A549 (cell line): ENCODE measurements around the gene TNPO3. TPM values are rescaled to one million over a fixed set of nuclear protein-coding genes. Genes with fewer than 3 reads are reported as not detected.

Experiments
- ATAC-seq, 2 experiments: fragments of 200-7000 bp in 1 of 2; fragments of >200 bp in 1 of 2; cut with Nextera tagmentation in 1 of 2; cut with Tn5 transposase in 1 of 2; 3 replicates each; pipeline versions ENCODE4 v1.8.0 to v1.9.1; 2018 to 2020; ENCODE audit warnings: mild to moderate bottlenecking in 1 of 2, moderate library complexity in 1 of 2
- CTCF ChIA-PET: fragments of 300-600 bp; sonication (Branson Sonifier 250); formaldehyde crosslinking; extraction: SDS; loops from one replicate; lab custom pipeline; 2021; ENCODE audit warnings: antibody characterized with exemption, inconsistent platforms; lab: Yijun Ruan, JAX
- POLR2A ChIA-PET: fragments of 350-600 bp; formaldehyde crosslinking; extraction: SDS; loops from one replicate; lab custom pipeline; 2021; ENCODE audit warnings: antibody characterized with exemption, inconsistent platforms; lab: Yijun Ruan, JAX
- DNase-seq, 2 experiments: peaks; one replicate each; pipeline versions ENCODE4 v3.0.0 to v3.0.0-alpha.2; 2011 to 2016; ENCODE audit warnings: low read depth in 1 of 2, low spot score in 1 of 2
- FAIRE-seq: peaks from 2 replicates; lab custom pipeline; 2011; peaks lifted over from hg19 to GRCh38; lab: Jason Lieb, UNC
- H3K27ac ChIP-seq, 2 experiments: fragments of >200 bp; sonication (Bioruptor Twin); formaldehyde crosslinking; 3 replicates each; pipeline ENCODE4 v1.5.1; 2016 to 2017
- H3K4me1 ChIP-seq: fragments of >200 bp; sonication (Bioruptor Twin); formaldehyde crosslinking; 3 replicates; pipeline ENCODE4 v1.6.1; 2016
- H3K4me2 ChIP-seq: fragments of >200 bp; sonication (Bioruptor Twin); formaldehyde crosslinking; 3 replicates; pipeline ENCODE4 v1.6.1; 2016
- H3K4me3 ChIP-seq: fragments of >200 bp; sonication (Bioruptor Twin); formaldehyde crosslinking; 3 replicates; pipeline ENCODE4 v1.5.1; 2016
- H3K9me3 ChIP-seq: fragments of >200 bp; sonication (Bioruptor Twin); formaldehyde crosslinking; 3 replicates; pipeline ENCODE4 v1.6.1; 2016
- CBX8 ChIP-seq: fragments of 200-600 bp; sonication (generic); IDR thresholded peaks from 2 replicates; pipeline ENCODE4 v1.6.1; 2016
- EHF ChIP-seq: fragments of 250-450 bp; sonication (Bioruptor Pico); IDR thresholded peaks from 2 replicates; pipeline ENCODE4 v1.5.0; 2020; ENCODE audit warnings: mild to moderate bottlenecking
- FOXS1 ChIP-seq: fragments of 250-450 bp; sonication (Bioruptor Pico); IDR thresholded peaks from 2 replicates; pipeline ENCODE4 v1.5.0; 2020; ENCODE audit warnings: mild to moderate bottlenecking, moderate library complexity
- GATA3 ChIP-seq: IDR thresholded peaks from 2 replicates; pipeline ENCODE4 v1.6.1; 2012; ENCODE audit warnings: borderline replicate concordance
- HDAC2 ChIP-seq: fragments of 200-600 bp; sonication (generic); IDR thresholded peaks from 2 replicates; pipeline ENCODE4 v1.6.1; 2016
- HOXB13 ChIP-seq: fragments of 250-450 bp; sonication (Bioruptor Pico); IDR thresholded peaks from 2 replicates; pipeline ENCODE4 v1.5.0; 2020; ENCODE audit warnings: low read depth, mild to moderate bottlenecking, moderate library complexity
- JUN ChIP-seq, 2 experiments: fragments of >200 bp; sonication (Bioruptor Twin); formaldehyde crosslinking; IDR thresholded peaks; 2 replicates in 1 of 2; 3 replicates in 1 of 2; pipeline ENCODE4 v1.6.1; 2016 to 2017
- JUNB ChIP-seq: fragments of >200 bp; sonication (Bioruptor Twin); formaldehyde crosslinking; IDR thresholded peaks from 2 replicates; pipeline ENCODE4 v1.6.1; 2016
- KDM5A ChIP-seq: fragments of 200-600 bp; sonication (generic); IDR thresholded peaks from 2 replicates; pipeline ENCODE4 v1.6.1; 2016; ENCODE audit warnings: antibody characterized with exemption, mild to moderate bottlenecking
- MAFK ChIP-seq: fragments of 450-650 bp; IDR thresholded peaks from 2 replicates; pipeline ENCODE4 v1.6.1; 2014; ENCODE audit not compliant: partially characterized antibody
- MAZ ChIP-seq: fragments of 150-350 bp; IDR thresholded peaks from 2 replicates; pipeline ENCODE4 v1.6.1; 2014; ENCODE audit warnings: antibody characterized with exemption, low read depth, low read length, borderline replicate concordance
- NR3C1 ChIP-seq: fragments of >200 bp; sonication (Bioruptor Twin); formaldehyde crosslinking; IDR thresholded peaks from 3 replicates; pipeline ENCODE4 v1.6.1; 2017
- PHF8 ChIP-seq: fragments of 200-600 bp; sonication (generic); IDR thresholded peaks from 2 replicates; pipeline ENCODE4 v1.6.1; 2016; ENCODE audit warnings: low read depth, mild to moderate bottlenecking, antibody characterized with exemption, moderate library complexity, borderline replicate concordance
- RCOR1 ChIP-seq: fragments of 150-350 bp; IDR thresholded peaks from 2 replicates; pipeline ENCODE4 v1.6.1; 2014; ENCODE audit warnings: antibody characterized with exemption, low read length, low read depth
- RNF2 ChIP-seq: fragments of 200-600 bp; sonication (generic); IDR thresholded peaks from 2 replicates; pipeline ENCODE4 v1.6.1; 2016; ENCODE audit warnings: low read depth, mild to moderate bottlenecking, antibody characterized with exemption, moderate library complexity, borderline replicate concordance
- SMC3 ChIP-seq: fragments of >200 bp; sonication (Bioruptor Twin); formaldehyde crosslinking; IDR thresholded peaks from 3 replicates; pipeline ENCODE4 v1.6.1; 2018; ENCODE audit warnings: inconsistent platforms
- SREBF2 ChIP-seq: fragments of 450-650 bp; IDR thresholded peaks from 2 replicates; pipeline ENCODE4 v1.6.1; 2014; ENCODE audit warnings: mild to moderate bottlenecking, moderate library complexity
- TFCP2L1 ChIP-seq: fragments of 250-450 bp; sonication (Bioruptor Pico); IDR thresholded peaks from 2 replicates; pipeline ENCODE4 v1.5.0; 2021; ENCODE audit warnings: mild to moderate bottlenecking
- TP53 ChIP-seq: fragments of 250-450 bp; sonication (Bioruptor Pico); IDR thresholded peaks from 2 replicates; pipeline ENCODE4 v1.5.0; 2021; ENCODE audit warnings: mild to moderate bottlenecking, moderate library complexity
- ZC3H11A ChIP-seq: fragments of 450-650 bp; IDR thresholded peaks from 2 replicates; pipeline ENCODE4 v1.6.1; 2014; ENCODE audit warnings: antibody characterized with exemption, mild to moderate bottlenecking
- ZNF302 ChIP-seq: fragments of 250-450 bp; sonication (Bioruptor Pico); IDR thresholded peaks from 2 replicates; pipeline ENCODE4 v1.9.0; 2021; ENCODE audit warnings: inconsistent platforms, mild to moderate bottlenecking, moderate library complexity
- WGBS: methylation state at CpG from one replicate; pipeline ENCODE4 v1.1.6; 2017; ENCODE audit errors: missing lambda C conversion rate; 5-methylcytosine and 5-hydroxymethylcytosine counted together
- polyA plus RNA-seq, 4 experiments: library from polyadenylated mRNA; depleted of rRNA in 3 of 4; stranded (reverse); fragments of >200 nt; fragmentation: RNase III in 1 of 4; extraction: RNeasy Plus Mini Kit Qiagen cat#74134 plus additional on column Dnase treatment in 1 of 4; gene quantifications; 2 replicates in 3 of 4; 3 replicates in 1 of 4; pipeline ENCODE4 v1.2.3, GENCODE V29; 2011 to 2017
- TF ChIP-seq, protein P1 (sequence below): fragments of >200 bp; sonication (Bioruptor Twin); formaldehyde crosslinking; IDR thresholded peaks from 3 replicates; pipeline ENCODE4 v1.6.1; 2016
- TF ChIP-seq, protein P2 (sequence below): fragments of >200 bp; sonication (Bioruptor Twin); formaldehyde crosslinking; IDR thresholded peaks from 3 replicates; pipeline ENCODE4 v1.5.1; 2016
- TF ChIP-seq, protein P3 (sequence below): fragments of 250-450 bp; sonication (Bioruptor Pico); IDR thresholded peaks from 2 replicates; pipeline ENCODE4 v1.5.0; 2020; ENCODE audit warnings: low read depth, mild to moderate bottlenecking, moderate library complexity

The TNPO3 gene
- polyA plus RNA-seq, 2 of the 4 experiments (the other 2 are of a cell fraction), result 43.2 to 66.9 TPM

DNA sequence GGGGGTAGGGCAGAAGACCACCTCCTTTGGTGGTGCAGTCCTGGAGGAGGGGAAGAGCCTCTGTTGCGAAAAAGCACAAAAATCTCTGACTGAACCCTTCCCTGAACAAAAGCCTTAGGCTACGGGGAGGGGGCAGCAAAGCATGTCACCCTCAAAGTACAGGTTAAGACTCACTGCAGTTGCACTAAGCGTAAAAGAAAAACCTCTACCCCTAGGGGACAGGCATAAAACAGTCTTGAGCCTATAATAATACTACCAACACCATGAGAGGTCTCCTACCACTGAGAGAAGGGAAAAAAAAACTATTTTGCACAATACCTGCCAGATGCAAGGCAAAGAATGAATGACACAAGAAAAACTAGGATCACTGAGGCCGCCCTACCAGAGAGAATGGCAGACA is 17.3 kb downstream of the TNPO3 start:
- no peaks in the 10 kb centered on the region for H3K4me1 ChIP-seq
- no peak overlapping the region for H3K4me2 ChIP-seq
- H3K9me3 ChIP-seq, result no peaks in the 10 kb centered on the region
- no peak for ATAC-seq
- CTCF ChIA-PET, result interaction anchor here (0.7 to 1.3 kb wide), 3 partner anchors 23 to 54 kb away, joined by 3 read pairs; no protein-coding TSS in a partner anchor
- TF ChIP-seq, protein P1, sequence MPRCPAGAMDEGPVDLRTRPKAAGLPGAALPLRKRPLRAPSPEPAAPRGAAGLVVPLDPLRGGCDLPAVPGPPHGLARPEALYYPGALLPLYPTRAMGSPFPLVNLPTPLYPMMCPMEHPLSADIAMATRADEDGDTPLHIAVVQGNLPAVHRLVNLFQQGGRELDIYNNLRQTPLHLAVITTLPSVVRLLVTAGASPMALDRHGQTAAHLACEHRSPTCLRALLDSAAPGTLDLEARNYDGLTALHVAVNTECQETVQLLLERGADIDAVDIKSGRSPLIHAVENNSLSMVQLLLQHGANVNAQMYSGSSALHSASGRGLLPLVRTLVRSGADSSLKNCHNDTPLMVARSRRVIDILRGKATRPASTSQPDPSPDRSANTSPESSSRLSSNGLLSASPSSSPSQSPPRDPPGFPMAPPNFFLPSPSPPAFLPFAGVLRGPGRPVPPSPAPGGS, result no peak
- TF ChIP-seq HOXB13 (CRISPR knock-in tag), result no peak
- no peak for TF ChIP-seq TP53
- TF ChIP-seq CBX8, result no peak
- no peak for TF ChIP-seq ZNF302
- TF ChIP-seq SREBF2, result no peak
- no peak for TF ChIP-seq TFCP2L1 (CRISPR knock-in tag)
- no peak for TF ChIP-seq RCOR1
- TF ChIP-seq SMC3, result no peak
- TF ChIP-seq, all 56 proteins: peak for 0
- FAIRE-seq (no peak), DNase-seq (no peak)
- H3K4me3 ChIP-seq, result no peak overlapping the region
- 95% methylated on average over 4 of the region's 4 CpGs for WGBS
- no peak overlapping the region for H3K27ac ChIP-seq
- POLR2A ChIA-PET, result no interaction called here

DNA sequence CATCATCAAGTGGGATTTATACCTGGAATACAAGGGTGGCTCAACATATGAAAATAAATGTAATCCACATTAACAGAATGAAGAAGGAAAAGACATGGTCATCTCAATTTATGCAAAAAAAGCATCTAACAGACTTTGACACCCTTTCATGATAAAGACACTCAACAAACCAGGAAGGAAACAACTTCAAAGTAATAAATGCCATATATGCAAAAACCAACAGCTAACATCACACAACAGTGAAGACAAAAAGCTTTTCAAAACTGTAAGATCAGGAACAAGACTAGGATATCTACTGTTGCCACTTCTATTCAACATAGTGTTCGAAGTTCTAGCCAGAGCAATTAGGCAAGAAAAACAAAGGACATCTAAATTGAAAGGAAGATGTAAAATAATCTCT is 22.9 kb downstream of the TNPO3 start:
- H3K4me3 ChIP-seq, result no peak overlapping the region
- no peaks in the 10 kb centered on the region for H3K9me3 ChIP-seq
- ATAC-seq (no peak), FAIRE-seq (no peak), DNase-seq (no peak)
- CTCF ChIA-PET, result interaction anchor here (0.6 to 1.2 kb wide), 2 partner anchors 21 to 128 kb away, joined by 3 read pairs; no protein-coding TSS in a partner anchor
- peaks cover 2% of the 10 kb centered on the region; the same call in 1 of the 3 replicates for H3K4me1 ChIP-seq
- POLR2A ChIA-PET, result no interaction called here
- WGBS, result 98% methylated on average over 1 of the region's 1 CpG
- H3K27ac ChIP-seq, result no peak overlapping the region
- peak; percentile 49 for TF ChIP-seq MAFK
- no peak for TF ChIP-seq EHF (CRISPR knock-in tag)
- H3K4me2 ChIP-seq, result no peak overlapping the region

DNA sequence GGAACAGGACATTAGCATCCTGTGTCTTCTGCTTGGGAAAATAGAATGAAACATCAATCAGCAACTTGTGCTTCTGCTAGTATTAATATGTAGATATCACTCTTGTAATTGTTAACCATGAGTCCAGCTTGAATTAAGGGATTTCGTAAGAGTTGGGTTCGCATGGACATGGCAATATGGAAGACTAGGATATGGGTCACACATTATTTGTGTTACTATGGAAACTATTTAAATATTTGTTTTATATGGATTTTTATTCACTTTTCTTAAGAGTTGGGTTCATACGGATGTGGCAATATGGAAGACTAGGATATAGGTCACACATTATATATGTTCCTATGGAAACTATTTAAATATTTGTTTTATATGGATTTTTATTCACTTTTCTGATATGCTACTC is 24.5 kb downstream of the TNPO3 start:
- no peak for ATAC-seq

DNA sequence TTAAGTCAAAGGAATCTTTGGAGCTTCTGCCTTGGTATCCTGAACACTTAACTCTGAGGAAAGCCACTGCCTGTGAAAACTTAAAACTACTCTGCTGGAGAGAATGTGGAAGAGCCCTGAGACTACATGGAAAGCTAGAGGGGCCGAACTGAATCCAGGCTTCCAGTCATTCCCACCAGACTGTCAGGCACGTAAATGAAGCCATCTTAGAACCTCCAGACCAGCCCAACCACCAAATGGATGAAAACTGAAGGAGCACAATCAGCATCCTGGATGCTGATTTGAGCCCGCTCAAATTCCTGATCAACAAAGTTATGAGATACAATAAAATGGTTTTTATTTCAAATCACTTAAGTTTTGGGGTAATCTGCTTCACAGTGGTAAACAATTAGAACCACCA is 30.8 kb downstream of the TNPO3 start:
- no peaks in the 10 kb centered on the region for H3K9me3 ChIP-seq
- ChIA-PET POLR2A (no interaction called here), CTCF (no interaction called here)
- H3K27ac ChIP-seq, result no peak overlapping the region
- no peaks in the 10 kb centered on the region for H3K4me1 ChIP-seq
- DNase-seq (no peak), FAIRE-seq (no peak), ATAC-seq (no peak)
- no peak for TF ChIP-seq RNF2
- TF ChIP-seq, protein P2, sequence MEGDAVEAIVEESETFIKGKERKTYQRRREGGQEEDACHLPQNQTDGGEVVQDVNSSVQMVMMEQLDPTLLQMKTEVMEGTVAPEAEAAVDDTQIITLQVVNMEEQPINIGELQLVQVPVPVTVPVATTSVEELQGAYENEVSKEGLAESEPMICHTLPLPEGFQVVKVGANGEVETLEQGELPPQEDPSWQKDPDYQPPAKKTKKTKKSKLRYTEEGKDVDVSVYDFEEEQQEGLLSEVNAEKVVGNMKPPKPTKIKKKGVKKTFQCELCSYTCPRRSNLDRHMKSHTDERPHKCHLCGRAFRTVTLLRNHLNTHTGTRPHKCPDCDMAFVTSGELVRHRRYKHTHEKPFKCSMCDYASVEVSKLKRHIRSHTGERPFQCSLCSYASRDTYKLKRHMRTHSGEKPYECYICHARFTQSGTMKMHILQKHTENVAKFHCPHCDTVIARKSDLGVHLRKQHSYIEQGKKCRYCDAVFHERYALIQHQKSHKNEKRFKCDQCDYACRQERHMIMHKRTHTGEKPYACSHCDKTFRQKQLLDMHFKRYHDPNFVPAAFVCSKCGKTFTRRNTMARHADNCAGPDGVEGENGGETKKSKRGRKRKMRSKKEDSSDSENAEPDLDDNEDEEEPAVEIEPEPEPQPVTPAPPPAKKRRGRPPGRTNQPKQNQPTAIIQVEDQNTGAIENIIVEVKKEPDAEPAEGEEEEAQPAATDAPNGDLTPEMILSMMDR, result no peak
- no peak overlapping the region for H3K4me2 ChIP-seq
- H3K4me3 ChIP-seq, result no peak overlapping the region
- WGBS, result 95% methylated on average over 3 of the region's 3 CpGs

More for the DNA sequence above, 24.5 kb downstream of the TNPO3 start:
- no peaks in the 10 kb centered on the region for H3K9me3 ChIP-seq
- ChIA-PET POLR2A (no interaction called here), CTCF (interaction anchor here (1.2 to 1.4 kb wide), 2 partner anchors 14 to 126 kb away, joined by 3 read pairs; no protein-coding TSS in a partner anchor)
- no peak overlapping the region for H3K4me3 ChIP-seq
- WGBS, result 89% methylated on average over 3 of the region's 3 CpGs
- TF ChIP-seq JUNB (no peak), FOXS1 (CRISPR knock-in tag) (no peak), GATA3 (no peak), MAZ (no peak), JUN (IDR thresholded peaks at IDR 0.05) (no peak), ZC3H11A (no peak), SMC3 (no peak), HDAC2 (no peak), PHF8 (no peak), NR3C1 (no peak), KDM5A (no peak)
- TF ChIP-seq, protein P3, sequence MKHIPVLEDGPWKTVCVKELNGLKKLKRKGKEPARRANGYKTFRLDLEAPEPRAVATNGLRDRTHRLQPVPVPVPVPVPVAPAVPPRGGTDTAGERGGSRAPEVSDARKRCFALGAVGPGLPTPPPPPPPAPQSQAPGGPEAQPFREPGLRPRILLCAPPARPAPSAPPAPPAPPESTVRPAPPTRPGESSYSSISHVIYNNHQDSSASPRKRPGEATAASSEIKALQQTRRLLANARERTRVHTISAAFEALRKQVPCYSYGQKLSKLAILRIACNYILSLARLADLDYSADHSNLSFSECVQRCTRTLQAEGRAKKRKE (CRISPR knock-in tag), result no peak
- TF ChIP-seq, protein P1, result no peak
- H3K4me1 ChIP-seq, result peaks cover 2% of the 10 kb centered on the region; the same call in 1 of the 3 replicates
- no peak overlapping the region for H3K27ac ChIP-seq
- no peak overlapping the region for H3K4me2 ChIP-seq
- FAIRE-seq (no peak), DNase-seq (no peak)
